K562 (cell line): ENCODE results near the gene MYO18A.

ENCODE experiments used
- MYBL2 ChIP-seq, 2 experiments: fragments of 450-650 bp in 1 of 2; sonication (generic) in 1 of 2; formaldehyde crosslinking in 1 of 2; IDR thresholded peaks; 2 replicates each; pipeline versions ENCODE4 v1.6.1 to v1.8.1; 2017 to 2022; ENCODE audit warnings: borderline replicate concordance in 1 of 2, inconsistent platforms in 1 of 2, low read depth in 1 of 2, mild to moderate bottlenecking in 1 of 2, missing genetic modification reagents in 1 of 2, moderate library complexity in 1 of 2
- POLR2A ChIP-seq: fragments of 450-650 bp; conservative IDR thresholded peaks from 2 replicates; pipeline ENCODE4 v1.6.1; 2016
- ZNF830 ChIP-seq: fragments of 250-450 bp; sonication (Bioruptor Pico); IDR thresholded peaks from 2 replicates; pipeline ENCODE4 v1.5.0; 2021; ENCODE audit warnings: mild to moderate bottlenecking
- TF ChIP-seq, protein P1 (sequence below): fragments of 450-650 bp; IDR thresholded peaks from 2 replicates; pipeline ENCODE4 v1.6.1; 2017; ENCODE audit warnings: mild to moderate bottlenecking, moderate library complexity

DNA sequence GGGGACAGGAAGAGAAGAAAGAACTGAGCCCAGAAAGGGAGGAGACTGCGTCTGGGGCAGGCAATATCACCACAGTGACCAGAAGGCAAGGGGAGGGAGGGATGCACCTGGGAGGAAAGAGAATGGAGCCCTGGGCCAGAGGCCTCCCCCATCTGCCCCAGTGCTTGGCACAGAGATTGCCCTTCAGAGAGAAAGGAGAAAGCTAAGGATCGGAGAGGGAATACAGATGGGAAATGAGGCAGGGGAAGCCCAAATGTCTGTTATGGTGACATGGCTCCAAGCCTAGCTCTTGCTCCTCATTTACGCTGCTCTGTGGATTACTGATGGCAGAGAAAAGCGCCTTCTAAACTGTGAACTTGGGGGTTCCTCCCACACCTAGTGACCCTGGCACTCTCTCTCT lies 90.1 kb downstream of the MYO18A start:
- TF ChIP-seq, protein P1, sequence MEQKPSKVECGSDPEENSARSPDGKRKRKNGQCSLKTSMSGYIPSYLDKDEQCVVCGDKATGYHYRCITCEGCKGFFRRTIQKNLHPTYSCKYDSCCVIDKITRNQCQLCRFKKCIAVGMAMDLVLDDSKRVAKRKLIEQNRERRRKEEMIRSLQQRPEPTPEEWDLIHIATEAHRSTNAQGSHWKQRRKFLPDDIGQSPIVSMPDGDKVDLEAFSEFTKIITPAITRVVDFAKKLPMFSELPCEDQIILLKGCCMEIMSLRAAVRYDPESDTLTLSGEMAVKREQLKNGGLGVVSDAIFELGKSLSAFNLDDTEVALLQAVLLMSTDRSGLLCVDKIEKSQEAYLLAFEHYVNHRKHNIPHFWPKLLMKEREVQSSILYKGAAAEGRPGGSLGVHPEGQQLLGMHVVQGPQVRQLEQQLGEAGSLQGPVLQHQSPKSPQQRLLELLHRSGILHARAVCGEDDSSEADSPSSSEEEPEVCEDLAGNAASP, result no peak
- TF ChIP-seq MYBL2 (IDR thresholded peaks at IDR 0.05; ENCODE audit: low read depth) (no peak), MYBL2 (CRISPR knock-in tag; IDR thresholded peaks at IDR 0.05; ENCODE audit: borderline replicate concordance) (no peak), ZNF830 (CRISPR knock-in tag) (no peak), POLR2A (no peak)
